ENCODE data around the gene CFAP45.

DNA sequence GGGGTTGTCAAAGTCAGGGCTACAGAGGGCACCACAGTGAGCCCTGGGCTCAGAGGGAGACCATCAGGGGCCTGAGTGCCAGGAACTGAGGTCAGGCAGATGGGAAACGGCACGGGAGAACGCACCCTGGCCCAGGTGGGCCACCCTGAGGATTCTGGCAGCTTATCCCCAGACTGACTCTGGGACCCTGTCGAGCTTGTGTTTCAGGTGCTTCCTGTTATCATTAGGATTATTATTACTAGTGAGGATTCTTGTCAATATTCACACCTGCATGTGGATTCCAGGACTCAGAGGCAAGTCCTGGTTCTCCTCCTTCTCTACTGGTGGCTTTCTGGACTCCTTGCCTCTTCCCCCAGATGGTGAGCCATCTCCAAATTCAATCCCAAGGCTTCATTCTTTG is 52.7 kb downstream of the CFAP45 start:
- TF ChIP-seq, protein P1, sequence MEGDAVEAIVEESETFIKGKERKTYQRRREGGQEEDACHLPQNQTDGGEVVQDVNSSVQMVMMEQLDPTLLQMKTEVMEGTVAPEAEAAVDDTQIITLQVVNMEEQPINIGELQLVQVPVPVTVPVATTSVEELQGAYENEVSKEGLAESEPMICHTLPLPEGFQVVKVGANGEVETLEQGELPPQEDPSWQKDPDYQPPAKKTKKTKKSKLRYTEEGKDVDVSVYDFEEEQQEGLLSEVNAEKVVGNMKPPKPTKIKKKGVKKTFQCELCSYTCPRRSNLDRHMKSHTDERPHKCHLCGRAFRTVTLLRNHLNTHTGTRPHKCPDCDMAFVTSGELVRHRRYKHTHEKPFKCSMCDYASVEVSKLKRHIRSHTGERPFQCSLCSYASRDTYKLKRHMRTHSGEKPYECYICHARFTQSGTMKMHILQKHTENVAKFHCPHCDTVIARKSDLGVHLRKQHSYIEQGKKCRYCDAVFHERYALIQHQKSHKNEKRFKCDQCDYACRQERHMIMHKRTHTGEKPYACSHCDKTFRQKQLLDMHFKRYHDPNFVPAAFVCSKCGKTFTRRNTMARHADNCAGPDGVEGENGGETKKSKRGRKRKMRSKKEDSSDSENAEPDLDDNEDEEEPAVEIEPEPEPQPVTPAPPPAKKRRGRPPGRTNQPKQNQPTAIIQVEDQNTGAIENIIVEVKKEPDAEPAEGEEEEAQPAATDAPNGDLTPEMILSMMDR (conservative IDR thresholded peaks at IDR 0.05; ENCODE audit: low read depth, low read length), result no peak
- no peak for TF ChIP-seq EZH2 (IDR thresholded peaks at IDR 0.05; ENCODE audit: borderline replicate concordance, low read depth, low read length, poor library complexity, severe bottlenecking)
